ENCODE results near the gene ESPL1.
"Not testable (repeated sequence)": the region's sequence is repeated elsewhere in the genome, so short reads cannot be mapped to it uniquely, and the experiment has no call there.

The ESPL1 gene

GRCh38 chr12:53330671-53331070, 62.6 kb downstream of the ESPL1 start:
- H3K27ac ChIP-seq (ENCODE audit: low read depth, low read length, severe bottlenecking) = no peak overlapping the region
- no peak overlapping the region for H3K4me3 ChIP-seq (ENCODE audit: extremely low read depth, insufficient read depth, low read length, poor library complexity, severe bottlenecking)
- 79 to 95% methylated on average over 2 to 4 of the region's 5 CpGs for WGBS, 2 experiments (ENCODE audit: insufficient coverage in 2 of 2)
- H3K9me3 ChIP-seq (ENCODE audit: control insufficient read depth, low read length) = no peaks in the 10 kb centered on the region
- no peaks in the 10 kb centered on the region for H3K36me3 ChIP-seq (ENCODE audit: control insufficient read depth, insufficient read depth, low read length)
- H3K4me1 ChIP-seq (ENCODE audit: control insufficient read depth, insufficient read depth, low read length, poor library complexity, severe bottlenecking) = peaks cover 9% of the 10 kb centered on the region

DNA sequence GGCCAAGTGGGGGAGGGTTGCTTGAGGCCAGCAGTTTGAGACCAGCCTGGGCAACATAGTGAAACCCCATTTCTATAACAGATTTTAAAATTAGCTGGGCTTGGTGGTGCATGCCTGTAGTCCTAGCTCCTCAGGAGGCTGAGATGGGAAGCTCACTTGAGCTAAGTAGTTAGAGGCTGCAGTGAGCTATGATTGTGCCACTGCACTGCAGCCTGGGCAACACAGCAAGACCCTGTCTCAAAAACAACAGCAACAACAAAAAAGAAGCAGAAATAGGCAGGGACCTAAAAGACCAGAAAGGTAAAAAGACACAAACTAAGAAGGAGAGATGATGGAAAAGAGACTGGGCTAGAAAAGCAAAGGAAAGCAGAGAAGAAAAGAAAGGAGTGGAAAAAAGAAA, 64.2 kb downstream of the ESPL1 start:
- H3K27ac ChIP-seq (ENCODE audit: low read depth, low read length, severe bottlenecking); H3K4me3 ChIP-seq (ENCODE audit: extremely low read depth, insufficient read depth, low read length, poor library complexity, severe bottlenecking); H3K9me3 ChIP-seq (ENCODE audit: control insufficient read depth, low read length); H3K36me3 ChIP-seq (ENCODE audit: control insufficient read depth, insufficient read depth, low read length): not testable (repeated sequence)
- peaks cover 13% of the 10 kb centered on the region for H3K4me1 ChIP-seq (ENCODE audit: control insufficient read depth, insufficient read depth, low read length, poor library complexity, severe bottlenecking)

DNA sequence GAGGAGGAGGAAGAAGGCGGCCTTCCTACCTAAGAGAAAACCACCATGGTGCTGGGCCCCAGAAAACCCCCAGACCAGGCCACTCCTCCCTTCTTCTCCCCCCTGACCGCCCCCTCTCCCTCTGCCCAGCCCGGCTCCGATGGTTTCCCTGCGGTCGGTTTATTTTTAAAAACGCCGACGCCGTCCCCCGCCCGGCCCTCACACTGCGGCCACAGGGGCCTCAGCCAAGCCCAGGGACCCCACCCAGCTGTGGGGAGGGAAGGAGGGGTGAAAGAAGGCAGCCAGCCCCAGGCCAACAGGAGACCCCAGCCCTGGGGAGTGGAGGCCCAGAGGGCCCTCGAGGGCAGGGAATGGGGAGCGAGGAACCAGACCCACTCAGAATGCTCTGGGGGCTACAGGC, 64.6 kb downstream of the ESPL1 start:
- Histone ChIP-seq H3K27ac (ENCODE audit: low read depth, low read length, severe bottlenecking) (no peak overlapping the region), H3K4me1 (ENCODE audit: control insufficient read depth, insufficient read depth, low read length, poor library complexity, severe bottlenecking) (peaks cover 14% of the 10 kb centered on the region), H3K9me3 (ENCODE audit: control insufficient read depth, low read length) (no peaks in the 10 kb centered on the region), H3K36me3 (ENCODE audit: control insufficient read depth, insufficient read depth, low read length) (no peaks in the 10 kb centered on the region), H3K4me3 (ENCODE audit: extremely low read depth, insufficient read depth, low read length, poor library complexity, severe bottlenecking) (no peak overlapping the region)
- 94 to 96% methylated on average over 8 to 11 of the region's 15 CpGs for WGBS, 2 experiments (ENCODE audit: insufficient coverage in 2 of 2)

GRCh38 chr12:53333289-53333688, 65.2 kb downstream of the ESPL1 start:
- Histone ChIP-seq H3K36me3 (ENCODE audit: control insufficient read depth, insufficient read depth, low read length) (no peaks in the 10 kb centered on the region), H3K4me3 (ENCODE audit: extremely low read depth, insufficient read depth, low read length, poor library complexity, severe bottlenecking) (no peak overlapping the region), H3K27ac (ENCODE audit: low read depth, low read length, severe bottlenecking) (no peak overlapping the region), H3K9me3 (ENCODE audit: control insufficient read depth, low read length) (no peaks in the 10 kb centered on the region), H3K4me1 (ENCODE audit: control insufficient read depth, insufficient read depth, low read length, poor library complexity, severe bottlenecking) (peaks cover 19% of the 10 kb centered on the region)
- 83% methylated on average over 2 of the region's 4 CpGs for WGBS, 2 experiments (ENCODE audit: insufficient coverage in 2 of 2)

DNA sequence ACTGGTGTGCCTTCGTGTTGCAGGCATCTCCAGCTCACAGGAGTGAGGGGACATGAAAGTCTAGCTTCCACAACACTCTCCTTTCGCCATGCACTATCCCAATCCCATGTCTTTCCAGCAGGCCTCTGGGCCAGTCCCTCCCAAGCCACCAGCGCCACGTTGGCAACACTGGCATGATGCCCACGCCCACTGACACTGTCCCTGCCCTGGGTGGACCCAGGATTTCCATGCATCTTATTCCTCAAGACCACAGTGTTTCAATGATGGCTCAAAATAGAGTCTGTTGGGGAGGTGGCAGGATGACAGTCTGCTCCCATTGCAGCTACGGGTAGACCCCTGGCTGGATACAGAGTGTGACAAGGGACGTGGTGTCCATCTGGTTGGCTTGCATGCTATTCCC, 65.7 kb downstream of the ESPL1 start:
- WGBS, 2 experiments (ENCODE audit: insufficient coverage in 2 of 2) = 80 to 90% methylated on average over 6 to 7 of the region's 7 CpGs
- Histone ChIP-seq H3K27ac (ENCODE audit: low read depth, low read length, severe bottlenecking) (no peak overlapping the region), H3K9me3 (ENCODE audit: control insufficient read depth, low read length) (no peaks in the 10 kb centered on the region), H3K4me3 (ENCODE audit: extremely low read depth, insufficient read depth, low read length, poor library complexity, severe bottlenecking) (no peak overlapping the region), H3K4me1 (ENCODE audit: control insufficient read depth, insufficient read depth, low read length, poor library complexity, severe bottlenecking) (peaks cover 19% of the 10 kb centered on the region), H3K36me3 (ENCODE audit: control insufficient read depth, insufficient read depth, low read length) (no peaks in the 10 kb centered on the region)

- no peak overlapping the region for H3K4me3 ChIP-seq (ENCODE audit: extremely low read depth, insufficient read depth, low read length, poor library complexity, severe bottlenecking)
- H3K36me3 ChIP-seq (ENCODE audit: control insufficient read depth, insufficient read depth, low read length) = no peaks in the 10 kb centered on the region
- H3K9me3 ChIP-seq (ENCODE audit: control insufficient read depth, low read length) = no peaks in the 10 kb centered on the region
- WGBS, 2 experiments (ENCODE audit: insufficient coverage in 2 of 2) = 73 to 80% methylated on average over 3 to 6 of the region's 8 CpGs
- H3K27ac ChIP-seq (ENCODE audit: low read depth, low read length, severe bottlenecking) = no peak overlapping the region
- H3K4me1 ChIP-seq (ENCODE audit: control insufficient read depth, insufficient read depth, low read length, poor library complexity, severe bottlenecking) = peaks cover 19% of the 10 kb centered on the region
Observed at GRCh38 chr12:53334822-53335221, 66.7 kb downstream of the ESPL1 start.

GRCh38 chr12:53336181-53336681, 68.1 kb downstream of the ESPL1 start, which contains the start of gene SP7:
Gene SP7 (minus strand): TSS chr12:53336354. CDS start chr12:53335646, 708 bp downstream.
- H3K4me3 ChIP-seq (ENCODE audit: extremely low read depth, insufficient read depth, low read length, poor library complexity, severe bottlenecking) = no peak within 1 kb of the TSS
- no peaks in the 10 kb centered on the region for H3K9me3 ChIP-seq (ENCODE audit: control insufficient read depth, low read length)
- WGBS, 2 experiments (ENCODE audit: insufficient coverage in 2 of 2) = 73 to 84% methylated on average over 5 to 8 of the region's 15 CpGs
- H3K27ac ChIP-seq (ENCODE audit: low read depth, low read length, severe bottlenecking) = no peak within 1 kb of the TSS
- H3K4me1 ChIP-seq (ENCODE audit: control insufficient read depth, insufficient read depth, low read length, poor library complexity, severe bottlenecking) = peaks cover 22% of the 10 kb centered on the region
- no peaks in the 10 kb centered on the region for H3K36me3 ChIP-seq (ENCODE audit: control insufficient read depth, insufficient read depth, low read length)

DNA sequence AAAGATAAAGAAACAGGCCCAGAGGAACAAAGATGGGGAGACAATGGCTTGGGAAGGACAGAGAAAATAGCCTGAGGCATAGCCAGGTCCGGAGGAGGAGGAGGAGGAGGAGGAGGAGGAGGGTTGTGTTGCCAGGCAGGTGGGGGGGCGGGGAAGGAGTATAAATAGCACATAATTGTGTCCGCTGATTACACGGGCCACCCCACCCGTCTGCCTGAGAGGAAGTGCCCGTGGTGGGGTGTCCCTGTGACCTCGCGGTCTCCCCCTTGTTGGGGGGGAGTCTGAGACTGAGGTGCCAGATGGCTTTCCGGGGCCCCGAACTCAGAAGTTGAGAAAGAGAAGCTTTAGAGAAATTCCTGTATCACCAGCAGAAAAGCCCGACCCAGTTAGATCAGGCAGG, 69.9 kb downstream of the ESPL1 start:
- H3K36me3 ChIP-seq (ENCODE audit: control insufficient read depth, insufficient read depth, low read length) = no peaks in the 10 kb centered on the region
- no peaks in the 10 kb centered on the region for H3K9me3 ChIP-seq (ENCODE audit: control insufficient read depth, low read length)
- H3K4me1 ChIP-seq (ENCODE audit: control insufficient read depth, insufficient read depth, low read length, poor library complexity, severe bottlenecking) = peaks cover 22% of the 10 kb centered on the region
- no peak overlapping the region for H3K4me3 ChIP-seq (ENCODE audit: extremely low read depth, insufficient read depth, low read length, poor library complexity, severe bottlenecking)
- H3K27ac ChIP-seq (ENCODE audit: low read depth, low read length, severe bottlenecking) = no peak overlapping the region
- 41 to 53% methylated on average over 7 to 10 of the region's 11 CpGs for WGBS, 2 experiments (ENCODE audit: insufficient coverage in 2 of 2)

DNA sequence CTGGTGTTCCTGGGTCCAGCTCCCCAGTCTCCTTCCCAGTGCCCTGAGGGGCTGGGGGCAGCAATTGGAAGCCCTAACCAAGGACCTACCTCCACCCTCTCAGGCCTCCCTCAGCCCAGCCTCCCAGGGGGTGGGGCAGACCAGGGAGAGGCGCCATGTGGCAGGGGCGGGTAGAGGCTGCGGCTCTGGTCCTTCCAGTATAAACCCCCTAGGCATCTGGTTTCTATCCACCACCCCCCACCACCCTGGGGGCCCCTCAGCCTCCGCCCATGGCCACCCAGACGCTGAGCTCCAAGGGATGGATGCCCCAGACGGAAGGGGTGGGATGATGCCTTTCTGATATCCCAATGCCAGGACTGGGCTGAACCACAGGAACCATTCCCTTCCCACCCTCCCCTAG, 70.8 kb downstream of the ESPL1 start:
- Histone ChIP-seq H3K9me3 (ENCODE audit: control insufficient read depth, low read length) (no peaks in the 10 kb centered on the region), H3K4me3 (ENCODE audit: extremely low read depth, insufficient read depth, low read length, poor library complexity, severe bottlenecking) (no peak overlapping the region), H3K4me1 (ENCODE audit: control insufficient read depth, insufficient read depth, low read length, poor library complexity, severe bottlenecking) (peaks cover 22% of the 10 kb centered on the region), H3K27ac (ENCODE audit: low read depth, low read length, severe bottlenecking) (no peak overlapping the region), H3K36me3 (ENCODE audit: control insufficient read depth, insufficient read depth, low read length) (no peaks in the 10 kb centered on the region)
- WGBS, 2 experiments (ENCODE audit: insufficient coverage in 2 of 2) = 85 to 94% methylated on average over 5 of the region's 6 CpGs

DNA sequence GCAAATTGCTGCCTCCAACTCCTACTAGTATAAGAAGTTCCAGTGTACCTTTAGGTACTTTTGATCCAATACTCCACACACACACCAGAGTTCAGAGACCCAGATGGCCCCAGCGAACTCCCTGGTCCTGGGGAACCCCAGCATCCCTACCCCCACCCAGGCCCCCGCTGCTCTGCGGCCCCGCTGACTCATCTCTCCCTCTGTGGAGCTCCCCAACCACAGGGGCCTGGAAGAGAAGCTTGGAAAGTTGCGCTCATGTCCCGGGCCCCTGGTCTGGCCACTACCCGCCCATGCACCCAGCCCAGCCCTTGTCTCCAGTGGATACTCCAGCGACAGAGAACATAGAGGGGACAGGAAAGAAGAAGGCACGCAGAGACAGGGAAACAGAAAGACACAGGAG, 72.3 kb downstream of the ESPL1 start:
- H3K4me1 ChIP-seq (ENCODE audit: control insufficient read depth, insufficient read depth, low read length, poor library complexity, severe bottlenecking) = peaks cover 17% of the 10 kb centered on the region
- 90 to 91% methylated on average over 3 to 4 of the region's 9 CpGs for WGBS, 2 experiments (ENCODE audit: insufficient coverage in 2 of 2)
- H3K4me3 ChIP-seq (ENCODE audit: extremely low read depth, insufficient read depth, low read length, poor library complexity, severe bottlenecking) = no peak overlapping the region
- no peaks in the 10 kb centered on the region for H3K36me3 ChIP-seq (ENCODE audit: control insufficient read depth, insufficient read depth, low read length)
- H3K27ac ChIP-seq (ENCODE audit: low read depth, low read length, severe bottlenecking) = no peak overlapping the region
- H3K9me3 ChIP-seq (ENCODE audit: control insufficient read depth, low read length) = no peaks in the 10 kb centered on the region

Data from mesodermal cell (in vitro differentiated cells).